ENCODE measurements around the gene TET2.

Gene TET2

GRCh38 chr4:105140684-105141490, 5.8 kb upstream of the TET2 start:
- DNase-seq (ENCODE audit: low read depth in 2 of 2), result no peak

DNA sequence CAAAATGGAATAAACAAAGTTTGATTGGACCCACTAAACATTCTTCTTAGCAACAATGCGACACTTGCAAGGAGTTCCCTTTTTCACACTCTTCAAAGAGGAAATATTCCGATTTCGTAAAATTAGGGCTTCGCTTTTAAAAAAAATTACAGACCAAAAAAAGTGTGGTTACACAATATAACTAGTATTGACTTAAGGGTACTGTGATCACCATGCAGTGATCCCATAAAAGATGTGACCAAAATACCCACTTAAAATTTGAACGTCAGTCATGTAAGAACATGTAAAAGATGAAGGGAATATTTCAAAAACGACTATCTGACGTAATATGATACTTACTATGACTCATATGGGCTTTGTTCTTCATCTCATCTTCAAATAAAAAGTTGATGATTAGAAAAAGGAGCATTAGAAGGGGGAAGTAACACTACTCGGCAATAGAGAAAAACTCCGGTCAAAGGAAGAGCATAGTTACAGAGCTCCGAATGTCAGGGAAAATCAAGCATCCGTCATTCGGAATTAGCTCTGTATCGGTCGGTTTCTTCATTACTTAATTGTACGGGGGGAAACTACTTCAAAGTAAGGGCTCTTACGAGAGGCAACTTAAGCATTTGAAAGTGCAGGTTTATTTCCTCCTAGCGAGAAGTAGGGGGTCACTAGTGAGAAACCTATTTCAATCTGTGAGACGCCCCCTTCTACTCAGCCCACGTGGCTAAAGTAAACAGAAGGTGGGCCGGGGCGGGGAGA, 1.3 kb upstream of the TET2 start:
- DNase-seq (ENCODE audit: low read depth in 2 of 2), result no peak

GRCh38 chr4:105145903-105146275, 787 bp upstream of the TET2 start:
- peak; percentile 8 to 21 for DNase-seq (ENCODE audit: low read depth in 2 of 2)

DNA sequence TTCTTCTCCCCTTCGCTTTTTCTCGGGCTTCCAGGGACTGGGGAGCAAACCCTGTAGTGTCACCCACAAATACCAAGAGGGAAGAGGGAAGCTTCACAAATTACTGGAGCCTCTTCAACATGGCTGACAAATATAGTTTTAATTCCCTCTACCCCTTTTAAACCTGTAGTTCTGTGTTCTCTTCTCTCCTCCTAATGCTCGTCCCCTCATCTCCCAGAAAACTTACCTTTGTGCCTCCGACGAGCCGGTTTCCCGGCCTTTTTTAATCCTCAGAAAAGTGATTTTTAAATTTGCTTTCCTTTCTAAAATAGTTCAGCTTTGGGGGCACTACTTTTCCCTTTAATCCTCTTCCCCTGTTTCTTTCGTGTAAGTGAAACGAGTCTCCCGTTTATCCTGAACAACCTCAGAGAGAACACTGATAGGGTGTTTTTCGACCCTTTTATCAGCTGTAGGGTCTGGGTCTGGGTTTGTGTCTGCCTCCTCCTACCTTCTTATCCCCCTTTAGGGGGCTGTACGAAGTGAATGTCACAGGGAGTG, 408 bp downstream of the TET2 start:
- DNase-seq (ENCODE audit: low read depth in 2 of 2), result no peak

GRCh38 chr4:105147553-105148161, 981 bp downstream of the TET2 start:
- peak in 1 of 2 donors; percentile 3 for DNase-seq (ENCODE audit: low read depth in 2 of 2)

DNA sequence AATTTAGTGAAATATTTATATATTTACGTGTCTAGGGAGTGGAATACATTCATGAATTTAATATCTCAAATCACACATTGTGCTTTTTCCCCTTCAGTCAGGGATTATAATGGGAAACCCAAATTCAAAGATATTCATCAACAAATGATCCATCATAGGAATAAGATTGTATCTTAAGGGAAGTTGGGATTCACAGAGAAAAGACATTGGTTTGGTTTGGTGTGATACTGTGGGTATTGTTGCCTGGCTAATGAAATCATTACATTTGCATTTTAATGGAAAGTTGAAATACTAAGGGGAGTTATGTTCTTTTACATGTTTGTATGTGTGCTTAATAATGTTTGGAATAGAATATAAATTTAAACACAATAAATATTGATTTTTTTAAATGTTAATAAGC, 1.7 kb downstream of the TET2 start:
- no peak for DNase-seq (ENCODE audit: low read depth in 2 of 2)

GRCh38 chr4:105148776-105149175, 2.1 kb downstream of the TET2 start:
- DNase-seq (ENCODE audit: low read depth in 2 of 2), result no peak

DNA sequence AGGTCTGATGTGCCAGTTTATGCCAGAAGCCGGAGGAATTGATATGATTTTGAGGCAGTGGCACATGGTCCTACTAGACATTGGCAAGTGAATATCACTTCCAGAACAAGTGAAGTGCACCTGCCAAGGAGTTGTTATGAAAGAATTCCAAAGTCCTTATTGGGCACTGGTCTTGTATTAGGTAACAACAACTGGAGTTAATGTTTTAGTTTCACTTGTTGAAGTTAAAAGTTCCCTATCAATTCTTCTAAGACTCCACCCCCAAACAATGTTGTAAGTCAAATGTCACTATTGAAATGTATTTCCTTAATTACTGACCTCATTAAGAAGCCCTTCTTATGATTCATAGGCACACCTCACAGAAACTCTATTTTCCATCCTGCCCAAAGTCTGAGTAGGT, 3.1 kb downstream of the TET2 start:
- DNase-seq (ENCODE audit: low read depth in 2 of 2), result no peak

DNA sequence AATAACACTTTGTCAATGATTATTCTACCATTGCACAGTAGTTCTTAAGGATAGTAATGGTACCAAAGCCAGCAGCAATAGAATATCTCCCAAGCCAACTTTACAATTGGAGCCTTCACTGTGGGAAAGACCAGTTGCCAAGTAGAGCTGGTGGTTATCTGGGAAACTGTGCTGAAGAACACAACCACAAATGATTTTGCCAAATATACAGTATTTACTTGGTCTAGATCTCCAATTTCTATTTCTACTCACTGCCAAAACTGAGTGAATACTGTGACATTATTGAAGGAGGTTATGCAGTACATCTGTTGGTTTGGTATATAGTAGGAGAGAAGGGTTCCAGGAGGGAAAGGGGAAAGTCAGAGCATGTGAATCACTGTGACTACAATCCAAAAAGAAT, 3.8 kb downstream of the TET2 start:
- DNase-seq (ENCODE audit: low read depth in 2 of 2), result no peak

DNA sequence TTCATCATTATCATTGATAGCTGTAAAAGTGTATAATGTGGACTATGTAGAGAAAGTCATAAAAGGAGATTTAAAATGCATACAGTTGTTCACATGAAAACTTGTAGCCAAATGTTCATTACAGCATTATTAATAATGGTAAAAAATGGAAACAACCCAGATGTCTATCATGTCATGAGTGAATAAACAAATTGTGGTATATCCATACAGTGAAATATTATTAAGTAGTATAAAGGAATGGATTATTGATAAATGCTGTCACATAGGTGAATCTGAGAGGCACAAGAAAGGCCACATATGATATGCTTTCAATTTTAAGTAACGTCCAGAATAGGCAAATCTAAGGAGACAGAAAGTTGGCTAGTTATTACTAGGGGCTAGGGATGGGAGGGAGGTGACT, 7.1 kb downstream of the TET2 start:
- no peak for DNase-seq (ENCODE audit: low read depth in 2 of 2)

DNA sequence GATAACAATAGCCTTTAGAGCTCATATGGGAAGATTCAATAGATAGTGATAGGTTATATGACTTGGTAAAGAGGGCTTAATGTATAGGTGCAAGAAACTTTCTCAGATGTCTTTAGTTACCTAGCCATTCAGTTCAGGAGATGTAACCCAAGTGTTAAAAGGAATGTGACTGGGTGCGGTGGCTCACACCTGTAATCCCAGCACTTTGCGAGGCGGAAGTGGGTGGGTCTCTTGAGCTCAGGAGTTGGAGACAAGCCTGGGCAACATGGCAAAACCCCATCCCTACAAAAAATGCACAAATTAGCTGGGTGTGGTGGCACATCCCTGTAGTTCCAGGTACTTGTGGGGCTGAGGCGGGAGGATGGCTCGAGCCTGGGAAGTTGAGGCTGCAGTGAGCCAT, 7.9 kb downstream of the TET2 start:
- no peak for DNase-seq (ENCODE audit: low read depth in 2 of 2)

GRCh38 chr4:105155426-105155825, 8.8 kb downstream of the TET2 start:
- DNase-seq (ENCODE audit: low read depth in 2 of 2), result no peak

DNA sequence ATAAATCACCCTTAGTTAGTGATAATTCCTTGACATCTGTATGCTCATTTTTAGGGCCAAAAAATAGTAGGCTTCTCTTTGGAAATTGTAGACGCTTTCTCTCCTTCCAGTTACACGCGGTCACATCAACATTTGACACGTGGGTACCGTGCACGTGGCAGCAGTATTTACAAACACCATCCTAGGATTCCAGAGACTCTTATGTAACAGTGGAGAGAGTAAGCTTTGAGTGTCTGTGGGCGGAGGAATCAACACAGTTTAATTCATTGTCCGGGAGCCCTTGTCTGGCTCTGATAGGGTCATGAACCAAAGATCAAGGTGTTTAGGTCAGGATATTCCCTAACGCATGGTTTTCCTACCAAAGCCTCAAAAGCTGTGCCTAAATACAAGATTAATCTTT, 12.2 kb downstream of the TET2 start:
- DNase-seq (ENCODE audit: low read depth in 2 of 2), result no peak

DNA sequence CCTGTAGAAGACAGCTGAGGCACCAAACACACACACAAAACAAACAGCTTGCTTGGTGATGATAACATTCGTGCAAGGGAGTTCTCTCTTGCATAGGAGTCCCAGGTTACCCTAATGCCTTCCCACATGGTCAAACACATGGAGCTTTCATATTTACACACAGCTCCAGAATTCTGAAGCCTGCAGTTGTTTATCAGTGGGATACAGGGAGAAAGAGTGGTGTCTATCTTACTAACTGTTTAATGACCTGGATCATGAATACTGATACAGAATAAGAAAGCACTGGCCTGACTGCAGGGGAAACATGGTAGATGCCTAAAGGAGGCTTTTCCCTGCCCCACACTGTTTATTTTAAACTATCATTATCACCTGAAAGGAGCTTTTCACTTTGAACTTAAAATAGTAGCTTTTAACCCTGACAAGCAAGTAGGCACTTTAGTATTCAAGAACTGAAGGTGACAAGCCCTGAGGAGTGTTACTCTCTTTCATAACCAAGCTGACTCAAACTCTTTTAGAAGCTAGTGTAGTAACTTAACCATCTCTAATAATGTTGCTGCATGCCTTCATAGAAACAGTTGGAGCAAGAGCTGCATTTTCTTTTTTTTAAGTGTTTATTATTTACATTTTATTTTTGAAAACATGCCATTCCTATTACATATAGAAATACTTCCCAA, 15.6 kb downstream of the TET2 start:
- DNase-seq (ENCODE audit: low read depth in 2 of 2), result no peak

- no peak for DNase-seq (ENCODE audit: low read depth in 2 of 2)
Measured at GRCh38 chr4:105164548-105164947, 17.9 kb downstream of the TET2 start.

DNA sequence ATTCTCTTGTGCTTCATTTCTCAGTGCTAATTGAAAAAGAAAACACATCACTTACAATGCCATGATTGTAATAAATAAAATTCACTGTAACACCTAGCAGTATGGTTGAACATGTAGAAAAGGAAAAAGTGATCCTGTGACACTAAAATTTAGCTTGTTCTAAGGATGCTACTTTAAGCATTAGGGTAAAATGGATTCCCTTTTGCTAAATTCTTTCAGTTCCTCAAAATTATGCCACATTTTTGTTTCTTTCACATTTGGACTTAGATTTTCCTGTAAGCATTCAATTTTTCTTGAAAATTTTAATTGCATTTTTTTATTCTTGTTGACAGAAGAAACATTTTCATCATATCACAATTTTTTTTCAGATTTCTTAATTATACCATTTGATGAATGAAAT, 19.4 kb downstream of the TET2 start:
- DNase-seq (ENCODE audit: low read depth in 2 of 2), result no peak

- no peak for DNase-seq (ENCODE audit: low read depth in 2 of 2)
Measured at GRCh38 chr4:105170711-105171110, 24.0 kb downstream of the TET2 start.

DNA sequence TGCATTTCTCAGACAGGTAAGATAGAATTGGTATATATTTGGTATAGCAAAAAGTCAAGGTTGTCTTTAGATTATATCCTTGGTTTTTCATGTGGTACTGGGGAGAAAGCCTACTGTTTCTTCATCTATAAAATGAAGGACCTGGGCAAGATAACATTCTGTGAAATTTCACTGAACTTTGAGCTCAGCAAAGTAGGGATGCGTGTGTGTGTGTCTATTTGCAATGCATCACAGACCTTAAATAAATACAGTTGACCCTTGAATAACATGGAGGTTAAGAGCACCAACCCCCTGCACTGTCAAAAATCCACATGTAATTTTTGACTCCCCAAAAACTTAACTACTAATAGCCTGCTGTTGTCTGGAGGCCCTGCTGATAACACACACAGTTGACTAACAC, 25.2 kb downstream of the TET2 start:
- DNase-seq (ENCODE audit: low read depth in 2 of 2), result no peak

DNA sequence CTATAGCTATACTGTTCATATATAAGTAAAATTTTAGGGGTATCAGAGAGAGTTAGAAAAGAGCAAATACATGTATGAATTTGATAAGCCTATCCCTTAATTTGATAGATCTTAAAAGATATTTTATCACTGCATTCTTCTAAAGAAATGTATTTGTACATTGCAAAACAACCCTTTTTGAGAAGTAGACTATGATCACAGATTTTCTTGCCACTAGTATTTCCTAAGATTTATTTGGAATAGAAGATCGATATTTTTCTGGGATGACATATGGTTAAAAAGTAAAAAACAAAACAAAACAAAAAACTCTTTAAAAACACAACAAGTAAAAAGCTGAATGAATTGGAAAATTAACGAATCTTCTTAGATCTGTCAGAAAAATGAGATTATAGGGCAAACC, 27.4 kb downstream of the TET2 start:
- DNase-seq (ENCODE audit: low read depth in 2 of 2), result no peak

DNA sequence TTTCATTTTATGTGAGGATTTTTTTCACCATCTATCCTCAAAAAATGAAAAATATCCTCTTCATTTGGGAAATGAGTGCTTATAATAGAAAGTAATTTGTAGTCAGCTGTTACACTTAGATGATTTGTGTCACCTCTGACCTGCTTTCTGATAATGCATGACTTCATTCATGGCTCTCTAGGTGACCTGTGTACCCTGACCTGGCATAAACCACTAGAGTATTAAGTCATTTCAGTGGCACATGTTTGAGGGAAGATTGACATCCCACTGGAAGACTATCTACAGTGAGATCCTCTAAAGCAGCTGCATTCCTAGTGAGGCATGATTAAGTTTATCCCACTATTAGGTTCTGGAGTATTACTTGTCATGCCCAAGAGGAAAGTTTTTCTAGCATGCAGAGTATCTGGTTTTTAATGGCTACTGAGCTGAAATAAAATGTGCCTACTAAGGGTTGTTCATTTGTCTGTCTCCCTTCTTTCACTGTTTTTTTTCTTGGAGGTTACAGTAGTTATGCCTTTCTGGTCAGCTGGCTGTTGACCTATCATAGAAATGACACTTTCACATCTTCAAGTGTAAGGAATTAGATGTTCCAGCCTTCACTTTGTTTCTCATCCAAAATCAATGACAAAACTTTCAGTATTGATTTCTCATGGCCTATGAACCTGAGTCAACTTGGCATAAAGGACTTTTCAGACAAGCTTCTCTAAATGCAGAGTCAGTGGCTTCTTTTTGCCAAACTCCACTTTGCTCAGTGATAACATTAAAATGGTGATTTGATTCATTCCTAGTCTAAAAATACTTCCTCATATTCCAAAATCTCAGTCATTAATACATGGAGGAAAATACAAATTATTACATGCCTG, 33.1 kb downstream of the TET2 start:
- no peak for DNase-seq (ENCODE audit: low read depth in 2 of 2)

- DNase-seq (ENCODE audit: low read depth in 2 of 2), result no peak
Measured at GRCh38 chr4:105181259-105181658, 34.6 kb downstream of the TET2 start.
